ENCODE results near the gene NPR3.

The NPR3 gene

GRCh38 chr5:32767948-32768467, 56.9 kb downstream of the NPR3 start:
- DNase-seq (ENCODE audit: low read depth): peak; percentile 98

- DNase-seq (ENCODE audit: low read depth): no peak
These were observed 58.6 kb downstream of the NPR3 start for GRCh38 chr5:32769711-32770110.

- no peak for DNase-seq (ENCODE audit: low read depth)
These were observed 59.3 kb downstream of the NPR3 start for GRCh38 chr5:32770444-32770843.

GRCh38 chr5:32771037-32771436, 59.9 kb downstream of the NPR3 start:
- no peak for DNase-seq (ENCODE audit: low read depth)

- no peak for DNase-seq (ENCODE audit: low read depth)
These were observed 62.8 kb downstream of the NPR3 start for GRCh38 chr5:32773944-32774343.

GRCh38 chr5:32776200-32776599, 65.1 kb downstream of the NPR3 start:
- no peak for DNase-seq (ENCODE audit: low read depth)

- DNase-seq (ENCODE audit: low read depth): no peak
These were observed 66.1 kb downstream of the NPR3 start for GRCh38 chr5:32777222-32777621.

GRCh38 chr5:32777733-32778132, 66.6 kb downstream of the NPR3 start:
- DNase-seq (ENCODE audit: low read depth): no peak

GRCh38 chr5:32778403-32778802, 67.3 kb downstream of the NPR3 start:
- no peak for DNase-seq (ENCODE audit: low read depth)

GRCh38 chr5:32779754-32780415, 68.8 kb downstream of the NPR3 start:
- DNase-seq (ENCODE audit: low read depth): no peak

GRCh38 chr5:32780508-32780919, 69.4 kb downstream of the NPR3 start:
- DNase-seq (ENCODE audit: low read depth): no peak

- no peak for DNase-seq (ENCODE audit: low read depth)
These were observed 72.5 kb downstream of the NPR3 start for GRCh38 chr5:32783661-32784060.

GRCh38 chr5:32785611-32786254, 74.6 kb downstream of the NPR3 start:
- peak; percentile 21 for DNase-seq (ENCODE audit: low read depth)

- DNase-seq (ENCODE audit: low read depth): no peak
These were observed 75.2 kb downstream of the NPR3 start for GRCh38 chr5:32786311-32786710.

GRCh38 chr5:32790411-32790951, 79.4 kb downstream of the NPR3 start:
- DNase-seq (ENCODE audit: low read depth): peak; percentile 51

- DNase-seq (ENCODE audit: low read depth): peak; percentile 77
These were observed 80.6 kb downstream of the NPR3 start for GRCh38 chr5:32791536-32792243.

GRCh38 chr5:32794086-32794485, 83.0 kb downstream of the NPR3 start:
- DNase-seq (ENCODE audit: low read depth): peak; percentile 71

- no peak for DNase-seq (ENCODE audit: low read depth)
These were observed 91.6 kb downstream of the NPR3 start for GRCh38 chr5:32802764-32803163.

- DNase-seq (ENCODE audit: low read depth): no peak
These were observed 92.5 kb downstream of the NPR3 start for GRCh38 chr5:32803656-32804055.

- peak; percentile 44 for DNase-seq (ENCODE audit: low read depth)
These were observed 94.3 kb downstream of the NPR3 start for GRCh38 chr5:32805462-32805861.

GRCh38 chr5:32805971-32806638, 95.0 kb downstream of the NPR3 start:
- DNase-seq (ENCODE audit: low read depth): peak; percentile 87

- DNase-seq (ENCODE audit: low read depth): no peak
These were observed 97.7 kb downstream of the NPR3 start for GRCh38 chr5:32808783-32809182.
